ENCODE data around the gene EPAS1.

EPAS1 gene

GRCh38 chr2:46386763-46387162 is 89.6 kb downstream of the EPAS1 start:
- Histone ChIP-seq H3K27me3 (no peaks in the 10 kb centered on the region), H3K9me3 (no peaks in the 10 kb centered on the region), H3K4me3 (ENCODE audit: low read depth, low read length) (no peak overlapping the region), H3K4me1 (peaks cover 3% of the 10 kb centered on the region; the same call in 1 of the 2 replicates), H3K36me3 (no peaks in the 10 kb centered on the region)
- DNase-seq = no peak
- TF ChIP-seq CTCF (IDR thresholded peaks at IDR 0.05; ENCODE audit: low read depth, low read length) = no peak

GRCh38 chr2:46387292-46387691 is 90.1 kb downstream of the EPAS1 start:
- Histone ChIP-seq H3K9me3 (no peaks in the 10 kb centered on the region), H3K4me1 (peaks cover 3% of the 10 kb centered on the region; the same call in 1 of the 2 replicates), H3K36me3 (no peaks in the 10 kb centered on the region), H3K27me3 (no peaks in the 10 kb centered on the region), H3K4me3 (ENCODE audit: low read depth, low read length) (no peak overlapping the region)
- DNase-seq = no peak
- TF ChIP-seq CTCF (IDR thresholded peaks at IDR 0.05; ENCODE audit: low read depth, low read length) = no peak

- Histone ChIP-seq H3K27me3 (no peaks in the 10 kb centered on the region), H3K9me3 (no peaks in the 10 kb centered on the region), H3K4me1 (peaks cover 3% of the 10 kb centered on the region; the same call in 1 of the 2 replicates), H3K36me3 (no peaks in the 10 kb centered on the region), H3K4me3 (ENCODE audit: low read depth, low read length) (no peak overlapping the region)
- no peak for TF ChIP-seq CTCF (IDR thresholded peaks at IDR 0.05; ENCODE audit: low read depth, low read length)
- no peak for DNase-seq
Measured at GRCh38 chr2:46387886-46388515, 90.8 kb downstream of the EPAS1 start.

GRCh38 chr2:46388881-46389280 is 91.7 kb downstream of the EPAS1 start:
- H3K27me3 ChIP-seq = no peaks in the 10 kb centered on the region
- peaks cover 3% of the 10 kb centered on the region; the same call in 1 of the 2 replicates for H3K4me1 ChIP-seq
- H3K4me3 ChIP-seq (ENCODE audit: low read depth, low read length) = no peak overlapping the region
- no peak for TF ChIP-seq CTCF (IDR thresholded peaks at IDR 0.05; ENCODE audit: low read depth, low read length)
- DNase-seq = no peak
- H3K36me3 ChIP-seq = no peaks in the 10 kb centered on the region
- no peaks in the 10 kb centered on the region for H3K9me3 ChIP-seq

- Histone ChIP-seq H3K9me3 (no peaks in the 10 kb centered on the region), H3K4me3 (ENCODE audit: low read depth, low read length) (no peak overlapping the region), H3K36me3 (no peaks in the 10 kb centered on the region), H3K27me3 (no peaks in the 10 kb centered on the region), H3K4me1 (peaks cover 3% of the 10 kb centered on the region; the same call in 1 of the 2 replicates)
- DNase-seq = no peak
- no peak for TF ChIP-seq CTCF (IDR thresholded peaks at IDR 0.05; ENCODE audit: low read depth, low read length)
Measured at GRCh38 chr2:46389417-46389916, 92.3 kb downstream of the EPAS1 start.

GRCh38 chr2:46390036-46390435 is 92.8 kb downstream of the EPAS1 start:
- no peaks in the 10 kb centered on the region for H3K36me3 ChIP-seq
- no peak overlapping the region for H3K4me3 ChIP-seq (ENCODE audit: low read depth, low read length)
- H3K27me3 ChIP-seq = no peaks in the 10 kb centered on the region
- no peak for DNase-seq
- no peaks in the 10 kb centered on the region for H3K9me3 ChIP-seq
- peaks cover 3% of the 10 kb centered on the region; the same call in 1 of the 2 replicates for H3K4me1 ChIP-seq
- TF ChIP-seq CTCF (IDR thresholded peaks at IDR 0.05; ENCODE audit: low read depth, low read length) = no peak
